Left ventricle myocardium superior (tissue), 1 donor: ENCODE measurements around the gene MRPL51. TPM values are rescaled to one million over a fixed set of nuclear protein-coding genes. Genes with fewer than 3 reads are reported as not detected.
A peak's percentile ranks its signal among the peaks of the same experiment; 100 is the strongest.
"Not testable (repeated sequence)": the region's sequence is repeated elsewhere in the genome, so short reads cannot be mapped to it uniquely, and the experiment has no call there.

ENCODE experiments used
- ATAC-seq: fragments of 200-7000 bp; cut with Tn5 transposase; one replicate; pipeline ENCODE4 v1.9.1; 2020; ENCODE audit warnings: mild to moderate bottlenecking, moderate library complexity
- DNase-seq: peaks from one replicate; pipeline ENCODE4 v3.0.0-alpha.2; 2020
- intact Hi-C: fragments of 100-400 bp; cut with micrococcal nuclease; formaldehyde crosslinking; loops from one replicate; pipeline ENCODE4 v1.11.0; 2022
- total RNA-seq: library from RNA; stranded (reverse); fragmentation: NEBNext Ultra II Directional; extraction: Animal tissue kit (Norgen Biotek cat#: 25700); gene quantifications from one replicate; pipeline ENCODE4 v1.2.1, GENCODE V29; 2021
- donor health status: DM: no; HTN: yes; CAD: no; lungs with severe emphysema.

Gene MRPL51
- total RNA-seq, 1 donor from 2014 or later, result 275 TPM

DNA sequence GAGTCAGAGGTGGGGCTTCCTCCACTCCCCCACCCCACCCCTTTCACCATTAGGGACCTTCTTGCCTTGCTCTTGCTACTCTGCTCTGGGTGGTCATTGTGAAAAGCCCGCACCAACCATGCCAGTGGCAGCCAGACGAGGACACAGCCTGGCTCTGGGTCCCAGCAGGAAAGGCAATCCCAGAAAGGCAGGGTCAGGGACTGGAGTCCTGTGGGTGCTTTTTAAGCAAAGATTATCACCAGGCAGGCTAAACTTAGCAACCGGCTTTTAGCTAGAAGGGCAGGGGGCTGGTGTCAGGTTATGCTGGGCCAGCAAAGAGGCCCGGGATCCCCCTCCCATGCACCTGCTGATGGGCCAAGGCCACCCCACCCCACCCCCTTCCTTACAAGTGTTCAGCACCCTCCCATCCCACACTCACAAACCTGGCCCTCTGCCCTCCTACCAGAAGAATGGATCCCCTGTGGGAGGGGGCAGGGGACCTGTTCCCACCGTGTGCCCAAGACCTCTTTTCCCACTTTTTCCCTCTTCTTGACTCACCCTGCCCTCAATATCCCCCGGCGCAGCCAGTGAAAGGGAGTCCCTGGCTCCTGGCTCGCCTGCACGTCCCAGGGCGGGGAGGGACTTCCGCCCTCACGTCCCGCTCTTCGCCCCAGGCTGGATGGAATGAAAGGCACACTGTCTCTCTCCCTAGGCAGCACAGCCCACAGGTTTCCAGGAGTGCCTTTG is 40.0 kb upstream of the MRPL51 start:
- ATAC-seq (peak; percentile 62), DNase-seq (peak; percentile 85)
- intact Hi-C loops, result no loop called here

DNA sequence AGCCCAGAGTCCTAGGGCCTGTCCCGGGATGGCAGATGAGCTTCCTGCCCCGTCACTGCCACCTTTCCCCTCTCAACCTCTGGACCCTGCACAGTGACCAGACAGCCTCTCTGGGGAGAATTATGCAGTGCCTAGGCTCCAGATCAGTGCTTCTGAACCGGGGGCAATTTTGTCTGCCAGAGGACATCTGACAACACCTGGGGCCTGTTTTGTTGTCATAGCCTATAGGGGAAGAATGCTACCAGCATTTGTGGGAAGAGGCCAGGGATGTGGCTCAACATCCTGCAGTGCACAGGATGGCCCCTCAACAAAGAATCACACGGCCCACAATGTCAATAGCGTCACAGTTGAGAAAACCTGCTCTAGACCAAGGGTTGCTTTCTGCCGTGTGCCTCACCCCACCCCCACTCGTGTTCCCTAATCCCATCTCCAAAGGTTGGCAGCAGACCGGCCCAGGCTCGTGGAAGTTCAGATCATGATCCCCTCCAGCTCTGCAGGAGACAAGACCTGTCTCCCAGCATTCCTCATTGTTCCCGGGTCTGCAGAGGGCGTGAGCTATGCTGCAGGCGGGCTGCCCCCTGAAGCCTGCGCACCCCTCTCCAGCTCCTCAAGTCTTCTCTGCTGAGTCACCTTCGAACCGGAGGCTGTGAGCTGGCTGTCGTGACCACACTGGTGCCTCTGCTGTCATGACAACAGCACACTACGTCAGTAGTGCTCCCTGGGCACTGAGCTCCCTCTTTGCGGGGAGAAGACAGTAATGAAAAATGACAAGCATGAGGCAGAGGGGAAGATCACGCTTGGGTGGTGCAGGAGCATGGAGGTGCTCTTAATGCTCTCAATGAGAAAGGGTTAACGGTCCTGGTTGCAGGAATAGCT is 39.2 kb upstream of the MRPL51 start:
- DNase-seq (peak; percentile 58), ATAC-seq (no peak)
- intact Hi-C loops, result no loop called here

DNA sequence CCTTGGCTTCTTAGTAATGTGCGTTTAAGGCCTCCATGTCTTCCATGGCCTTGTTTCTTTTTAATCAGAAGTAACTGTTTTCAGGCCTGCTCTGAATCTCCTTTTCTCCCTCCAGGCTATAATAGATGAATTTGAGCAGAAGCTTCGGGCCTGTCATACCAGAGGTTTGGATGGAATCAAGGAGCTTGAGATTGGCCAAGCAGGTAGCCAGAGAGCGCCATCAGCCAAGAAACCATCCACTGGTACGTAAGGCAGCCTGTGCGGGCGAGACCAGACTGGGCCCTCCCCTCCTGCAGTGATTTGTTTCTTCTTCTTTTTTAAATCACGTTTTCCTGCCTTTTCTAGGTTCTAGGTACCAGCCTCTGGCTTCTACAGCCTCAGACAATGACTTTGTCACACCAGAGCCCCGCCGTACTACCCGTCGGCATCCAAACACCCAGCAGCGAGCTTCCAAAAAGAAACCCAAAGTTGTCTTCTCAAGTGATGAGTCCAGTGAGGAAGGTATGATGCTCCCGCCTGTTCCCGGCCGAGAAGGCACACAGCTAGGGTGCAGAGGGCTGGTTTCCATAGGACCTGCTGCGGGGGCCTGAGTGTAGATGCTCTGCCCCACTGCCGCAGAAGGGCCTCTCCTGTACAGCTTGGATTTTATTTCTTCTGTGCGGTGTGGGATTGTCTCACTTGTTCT is 37.7 kb upstream of the MRPL51 start:
- intact Hi-C loops, result no loop called here
- ATAC-seq (no peak), DNase-seq (no peak)

DNA sequence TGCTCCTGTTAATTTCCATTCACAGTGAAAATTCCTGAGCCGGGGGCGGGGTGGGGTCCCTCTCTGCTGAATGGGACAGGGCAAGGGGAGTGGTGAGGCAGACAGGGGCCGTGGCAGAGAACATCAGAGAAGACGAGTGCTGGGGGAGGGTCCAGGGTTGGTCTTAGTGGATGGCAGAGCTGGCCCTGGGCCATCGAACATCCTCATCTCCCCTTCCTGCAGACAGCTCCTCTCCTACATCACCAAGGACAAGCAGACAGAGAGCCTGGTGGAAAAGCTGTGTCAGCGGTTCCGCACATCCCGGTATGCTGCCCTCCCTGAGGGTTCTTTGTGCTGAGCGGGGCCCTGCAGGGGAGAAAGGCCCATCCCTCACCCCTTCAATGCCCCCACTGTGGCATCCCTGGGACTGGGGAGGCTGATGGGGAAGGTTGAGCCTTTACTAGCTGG is 36.3 kb upstream of the MRPL51 start:
- intact Hi-C loops, result no loop called here
- no peak for ATAC-seq
- DNase-seq, result no peak

DNA sequence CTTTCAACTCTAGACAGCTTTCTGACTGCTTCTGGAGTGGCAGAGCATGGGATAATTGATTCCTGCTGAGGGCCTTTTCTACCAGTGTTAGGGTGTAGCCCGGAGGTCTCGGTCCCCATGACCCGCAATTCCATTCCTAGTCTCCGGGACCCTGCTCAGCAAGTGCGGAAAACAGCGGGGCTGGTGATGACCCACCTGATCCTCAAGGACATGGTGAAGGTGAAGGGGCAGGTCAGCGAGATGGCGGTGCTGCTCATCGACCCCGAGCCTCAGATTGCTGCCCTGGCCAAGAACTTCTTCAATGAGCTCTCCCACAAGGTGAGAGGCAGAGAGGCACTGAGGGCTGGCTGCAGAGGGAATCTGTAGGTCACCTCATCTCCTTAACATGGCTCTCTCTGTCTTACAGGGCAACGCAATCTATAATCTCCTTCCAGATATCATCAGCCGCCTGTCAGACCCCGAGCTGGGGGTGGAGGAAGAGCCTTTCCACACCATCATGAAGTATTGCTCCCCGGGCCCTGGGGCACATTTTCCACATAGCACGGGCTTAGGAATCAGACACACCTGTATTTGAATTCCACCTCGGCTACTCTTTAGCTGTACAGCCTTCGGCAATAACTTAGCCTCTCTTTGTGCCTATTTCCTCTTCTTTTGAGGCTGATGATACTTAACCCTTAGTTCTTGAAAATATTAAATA is 35.6 kb upstream of the MRPL51 start:
- DNase-seq (no peak), ATAC-seq (no peak)
- intact Hi-C loops, result no loop called here

DNA sequence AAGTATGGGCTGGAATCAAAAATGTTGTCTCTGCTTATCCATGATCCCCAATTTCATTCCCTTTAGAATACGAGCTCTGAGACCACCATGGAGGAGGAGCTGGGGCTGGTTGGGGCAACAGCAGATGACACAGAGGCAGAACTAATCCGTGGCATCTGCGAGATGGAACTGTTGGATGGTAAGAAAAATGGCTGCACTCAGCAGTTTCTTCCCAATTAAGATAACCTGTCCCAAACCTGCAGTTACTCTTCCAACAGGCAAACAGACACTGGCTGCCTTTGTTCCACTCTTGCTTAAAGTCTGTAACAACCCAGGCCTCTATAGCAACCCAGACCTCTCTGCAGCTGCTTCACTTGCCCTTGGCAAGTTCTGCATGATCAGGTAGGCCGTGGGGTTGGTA is 34.6 kb upstream of the MRPL51 start:
- no peak for DNase-seq
- ATAC-seq, result no peak
- intact Hi-C loops, result no loop called here

DNA sequence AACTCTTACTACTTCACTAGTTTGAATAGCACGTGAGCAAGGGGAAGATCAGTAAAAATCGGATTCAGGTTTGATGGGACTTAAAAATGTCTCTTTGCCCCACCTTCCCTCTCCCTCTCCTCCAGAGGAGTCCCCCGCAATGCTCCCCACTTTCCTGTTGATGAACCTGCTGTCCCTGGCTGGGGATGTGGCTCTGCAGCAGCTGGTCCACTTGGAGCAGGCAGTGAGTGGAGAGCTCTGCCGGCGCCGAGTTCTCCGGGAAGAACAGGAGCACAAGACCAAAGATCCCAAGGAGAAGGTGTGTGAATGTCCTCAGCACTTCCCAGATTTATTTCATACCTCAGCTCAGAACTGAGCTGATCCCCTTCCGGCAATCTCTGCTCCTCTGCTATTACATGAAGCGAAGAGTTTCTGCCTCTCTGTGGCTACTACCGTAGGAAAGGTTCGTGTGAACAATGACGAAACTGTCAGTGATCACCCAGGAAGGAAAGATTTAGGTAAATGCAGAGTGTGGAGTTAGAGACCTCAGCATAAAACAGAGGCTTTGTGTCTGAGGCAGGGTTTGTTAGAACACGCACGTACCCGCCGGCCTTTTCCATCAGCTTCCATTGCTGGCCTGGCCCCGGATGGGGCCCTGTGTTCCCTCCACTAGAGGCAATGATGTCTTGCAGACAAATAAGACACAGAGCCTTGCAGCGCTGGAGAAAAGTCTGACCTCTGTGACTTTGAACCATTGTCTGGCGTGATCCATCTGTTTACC is 33.9 kb upstream of the MRPL51 start:
- no peak for DNase-seq
- intact Hi-C loops, result no loop called here
- ATAC-seq, result no peak

DNA sequence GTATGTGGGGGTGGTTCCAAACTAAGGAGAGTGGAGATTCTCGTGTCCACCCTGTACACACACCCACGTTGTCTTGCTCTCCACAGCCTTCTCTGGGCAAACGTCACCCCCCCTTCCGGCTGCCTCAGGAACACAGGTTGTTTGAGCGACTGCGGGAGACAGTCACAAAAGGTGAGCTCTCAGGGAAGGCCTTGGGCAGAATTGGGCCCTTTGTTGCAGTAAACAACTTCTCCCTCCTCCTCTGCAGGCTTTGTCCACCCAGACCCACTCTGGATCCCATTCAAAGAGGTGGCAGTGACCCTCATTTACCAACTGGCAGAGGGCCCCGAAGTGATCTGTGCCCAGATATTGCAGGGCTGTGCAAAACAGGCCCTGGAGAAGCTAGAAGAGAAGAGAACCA is 33.1 kb upstream of the MRPL51 start:
- no peak for ATAC-seq
- intact Hi-C loops, result no loop called here
- no peak for DNase-seq

DNA sequence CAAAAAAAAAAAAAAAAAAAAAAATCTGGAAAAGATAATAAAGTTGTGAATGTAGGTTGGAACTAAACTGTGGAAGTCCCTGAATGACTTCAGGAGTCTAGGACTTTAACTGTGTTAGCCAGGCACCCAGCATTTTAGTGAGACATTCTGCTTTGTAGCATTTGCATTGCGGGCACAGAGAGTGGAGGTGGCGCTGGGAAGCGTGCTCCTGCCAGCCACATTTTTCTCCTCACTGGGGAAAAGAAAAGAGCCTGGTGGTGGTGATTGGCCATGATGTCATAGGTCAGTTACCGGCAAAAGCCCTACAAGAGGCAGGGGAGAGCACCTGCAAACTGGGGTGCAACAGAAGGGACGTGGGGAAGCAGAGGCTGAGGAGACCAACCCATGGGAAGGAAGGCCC is 31.6 kb upstream of the MRPL51 start:
- ATAC-seq (no peak), DNase-seq (no peak)
- intact Hi-C loops, result no loop called here

DNA sequence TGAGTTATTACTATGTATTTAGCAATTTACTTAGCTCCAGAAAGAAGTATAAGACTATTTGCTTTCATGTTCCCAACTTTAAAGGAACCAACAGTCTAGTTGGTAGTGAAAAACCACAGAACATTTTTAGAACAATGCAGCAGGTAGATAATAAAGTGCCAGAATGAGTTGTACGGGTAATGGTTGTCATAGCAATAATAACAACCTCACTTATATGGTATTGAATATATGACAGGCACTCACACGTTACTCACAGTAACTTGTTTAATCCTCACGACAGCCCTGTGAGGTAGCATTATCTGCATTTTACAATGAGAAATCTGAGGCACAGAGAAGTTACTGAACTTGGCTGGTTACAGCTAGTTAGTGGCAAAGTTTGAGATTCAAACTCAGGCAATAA is 30.6 kb upstream of the MRPL51 start:
- ATAC-seq (no peak), DNase-seq (no peak)
- intact Hi-C loops, result no loop called here

DNA sequence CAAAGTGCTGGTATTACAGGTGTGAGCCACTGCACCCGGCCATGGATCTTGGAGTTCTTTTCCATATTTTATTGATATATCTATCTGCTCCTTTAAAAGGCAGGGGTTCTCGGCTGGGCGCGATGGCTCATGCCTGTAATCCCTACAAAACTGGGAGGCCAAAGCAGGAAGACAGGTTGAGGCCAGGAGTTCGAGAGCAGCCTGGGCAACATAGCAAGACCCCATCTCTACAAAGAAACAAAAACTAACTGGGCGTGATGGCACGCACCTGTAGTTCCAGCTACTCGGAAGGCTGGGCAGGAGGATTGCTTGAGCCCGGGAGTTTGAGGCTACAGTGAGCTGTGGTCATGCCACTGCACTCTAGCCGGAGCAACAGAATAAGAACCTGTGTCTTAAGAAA is 29.1 kb upstream of the MRPL51 start:
- no peak for DNase-seq
- no peak for ATAC-seq
- intact Hi-C loops, result no loop called here

DNA sequence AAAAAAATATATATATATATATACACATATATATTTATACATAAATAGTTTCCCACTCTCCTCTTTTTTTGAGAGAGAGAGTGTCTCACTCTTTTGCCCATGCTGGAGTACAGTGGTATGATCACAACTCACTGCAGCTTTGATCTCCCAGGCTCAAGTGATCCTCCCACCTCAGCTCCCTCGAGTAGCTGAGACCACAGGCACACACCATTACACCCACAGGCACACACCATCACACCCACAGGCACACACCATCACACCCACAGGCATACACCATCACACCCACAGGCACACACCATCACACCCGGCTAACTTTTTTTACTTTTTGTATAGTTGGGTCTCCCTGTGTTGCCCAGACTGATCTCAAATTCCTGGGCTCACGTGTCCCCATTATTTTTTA is 27.1 kb upstream of the MRPL51 start:
- DNase-seq (no peak), ATAC-seq (no peak)
- intact Hi-C loops, result no loop called here

DNA sequence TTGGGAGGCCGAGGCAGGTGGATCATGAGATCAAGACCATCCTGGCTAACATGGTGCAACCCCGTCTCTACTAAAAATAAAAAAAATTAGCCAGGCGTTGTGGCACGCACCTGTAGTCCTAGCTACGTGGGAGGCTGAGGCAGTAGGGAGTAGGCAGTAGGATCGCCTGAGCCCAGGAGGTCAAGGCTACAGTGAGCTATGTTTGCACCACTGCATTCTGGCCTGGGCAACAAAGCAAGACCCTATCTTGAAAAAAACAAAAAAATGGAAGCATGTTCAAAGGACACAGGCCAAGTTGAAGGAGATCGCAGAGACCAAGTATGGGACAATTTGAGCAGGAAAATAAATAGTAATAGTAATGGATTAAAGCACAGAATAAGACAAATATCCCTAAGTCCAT is 15.0 kb upstream of the MRPL51 start:
- no peak for DNase-seq
- ATAC-seq, result no peak
- intact Hi-C loops, result no loop called here

DNA sequence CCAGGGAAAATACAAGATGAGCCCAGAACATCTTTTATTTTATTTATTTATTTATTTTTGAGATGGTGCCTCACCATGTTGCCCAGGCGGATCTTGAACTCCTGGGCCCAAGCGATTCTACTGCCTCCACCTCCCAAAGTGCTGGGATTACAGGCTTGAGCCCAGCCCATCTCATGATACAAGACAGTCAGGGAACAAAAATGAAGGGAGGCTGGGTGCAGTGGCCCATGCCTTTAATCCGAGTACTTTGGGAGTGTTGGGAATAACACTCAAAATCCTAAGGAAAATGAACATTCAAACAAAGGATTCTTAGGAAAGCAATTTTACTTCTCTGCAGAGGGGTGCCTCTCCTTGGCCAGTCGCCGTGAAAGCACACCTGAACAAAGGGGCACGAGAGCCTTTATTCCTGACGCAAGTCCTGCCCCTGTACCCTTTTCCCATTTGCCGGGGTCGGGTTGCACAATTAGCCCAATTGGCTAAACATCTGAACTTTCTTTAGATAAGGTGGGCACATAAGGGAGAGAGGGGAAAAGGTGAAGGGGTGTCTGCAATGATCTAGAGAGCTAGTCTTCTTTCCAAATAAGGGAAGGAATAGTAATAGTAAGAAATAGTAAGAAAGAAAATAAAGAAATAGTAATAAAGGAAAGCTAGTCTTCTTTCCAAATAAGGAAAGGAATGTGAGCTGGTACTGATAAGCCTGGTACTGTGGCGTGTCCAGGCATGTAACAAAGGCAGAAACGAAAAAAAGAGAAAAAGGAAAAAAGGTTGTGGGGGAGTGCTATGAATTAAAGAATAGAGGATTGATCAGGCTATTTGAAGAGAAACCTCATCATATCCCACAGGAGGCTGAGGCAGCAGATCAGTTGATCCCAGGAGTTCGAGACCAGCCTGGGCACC is 14.3 kb upstream of the MRPL51 start:
- DNase-seq (no peak), ATAC-seq (no peak)
- intact Hi-C loops, result no loop called here

DNA sequence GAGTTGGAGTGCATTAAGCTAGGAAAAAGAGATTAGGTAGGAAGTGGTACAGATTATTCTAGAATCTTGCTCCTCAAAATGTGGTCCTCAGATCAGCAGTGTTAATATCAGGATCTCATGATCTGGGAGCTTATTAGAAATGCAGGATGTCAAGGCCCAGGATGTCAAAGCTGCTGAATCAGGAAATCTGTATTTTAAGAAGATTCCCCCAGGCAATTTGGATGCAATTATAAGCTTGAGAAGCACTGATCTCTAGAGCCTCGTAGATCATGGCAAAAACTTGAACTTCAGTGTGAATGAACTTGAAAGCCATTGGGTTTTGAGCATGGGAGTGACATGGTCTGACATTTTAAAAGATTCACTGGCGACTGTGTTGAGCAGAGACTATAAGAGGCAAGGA is 7.4 kb upstream of the MRPL51 start:
- intact Hi-C loops, result no loop called here
- DNase-seq, result no peak
- no peak for ATAC-seq

DNA sequence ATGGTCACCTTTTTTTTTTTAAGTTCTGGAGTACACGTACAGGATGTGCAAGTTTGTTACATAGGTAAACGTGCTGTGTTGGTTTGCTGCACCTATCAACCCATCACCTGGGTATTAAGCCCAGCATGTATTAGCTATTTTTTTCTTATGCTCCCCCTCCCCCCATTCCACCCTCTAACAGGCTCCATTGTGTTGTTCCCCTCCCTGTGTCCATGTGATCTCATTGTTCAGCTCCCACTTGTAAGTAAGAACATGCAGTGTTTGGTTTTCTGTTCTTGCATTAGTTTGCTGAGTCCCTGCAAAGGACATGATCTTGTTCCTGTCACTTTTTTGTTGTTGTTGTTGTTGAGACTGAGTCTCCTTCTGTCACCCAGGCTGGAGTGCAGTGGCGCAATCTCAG is 4.2 kb upstream of the MRPL51 start:
- intact Hi-C loops, DNase-seq, ATAC-seq: not testable (repeated sequence)

DNA sequence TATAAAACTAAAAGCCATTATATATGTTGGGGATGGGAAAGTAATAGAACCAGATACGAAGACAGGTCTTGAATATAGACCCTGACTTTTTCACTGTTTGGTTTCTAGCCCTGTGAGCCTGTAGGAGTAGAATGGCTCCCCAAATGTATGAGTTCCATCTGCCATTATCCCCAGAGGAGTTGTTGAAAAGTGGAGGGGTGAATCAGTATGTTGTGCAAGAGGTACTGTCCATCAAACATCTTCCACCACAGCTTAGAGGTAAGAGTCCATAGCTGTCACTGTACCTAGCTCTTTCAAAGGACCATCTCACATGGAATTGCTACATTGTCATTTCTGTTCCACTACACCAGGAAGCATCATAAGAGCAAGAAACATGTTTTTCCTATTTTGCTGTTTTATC is 1.9 kb upstream of the MRPL51 start:
- DNase-seq (no peak), ATAC-seq (no peak)
- intact Hi-C loops, result no loop called here

DNA sequence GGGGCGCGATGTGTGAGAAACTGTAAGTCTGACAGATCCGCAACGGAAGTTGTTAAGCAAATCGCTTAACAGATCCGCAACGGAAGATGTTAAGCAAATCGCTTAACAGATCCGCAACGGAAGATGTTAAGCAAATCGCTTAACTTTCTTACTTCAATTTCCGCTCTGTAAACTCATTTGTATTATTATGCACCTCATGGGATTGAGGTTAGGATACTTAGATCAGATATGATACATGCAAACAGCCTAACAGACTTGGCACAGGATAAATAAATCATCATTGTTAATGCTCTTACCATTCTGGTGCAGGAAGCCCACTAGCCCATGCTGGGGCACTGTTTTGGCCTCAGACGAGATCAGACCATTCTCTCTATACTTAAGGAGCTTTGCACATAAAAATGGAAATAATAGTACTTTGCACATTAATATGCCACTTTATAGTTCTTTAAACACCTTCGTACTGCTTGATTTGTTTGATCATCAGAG is 1.2 kb upstream of the MRPL51 start:
- intact Hi-C loops, result no loop called here
- no peak for ATAC-seq

More for the DNA sequence above, 1.2 kb upstream of the MRPL51 start:
- no peak for DNase-seq
